BE2C (cell line): ENCODE measurements around the gene METTL22.

ENCODE experiments used
- DNase-seq: peaks from one replicate; pipeline ENCODE4 v3.0.0-alpha.2; 2020
- H3K27me3 ChIP-seq: fragments of 250-450 bp; sonication (Bioruptor Pico); 2 replicates; pipeline ENCODE4 v1.5.1; 2020; ENCODE audit warnings: mild to moderate bottlenecking
- H3K36me3 ChIP-seq: fragments of 250-450 bp; sonication (Bioruptor Pico); 2 replicates; pipeline ENCODE4 v1.5.1; 2020; ENCODE audit warnings: mild to moderate bottlenecking
- H3K4me1 ChIP-seq: fragments of 250-450 bp; sonication (Bioruptor Pico); 2 replicates; pipeline ENCODE4 v1.5.1; 2020
- H3K4me3 ChIP-seq: 2 replicates; pipeline ENCODE4 v1.5.1; 2011; ENCODE audit warnings: low read depth, low read length
- H3K9me3 ChIP-seq: fragments of 250-450 bp; sonication (Bioruptor Pico); 2 replicates; pipeline ENCODE4 v1.5.1; 2020
- TF ChIP-seq, protein P1 (sequence below): IDR thresholded peaks from 2 replicates; pipeline ENCODE4 v1.5.1; 2012; ENCODE audit warnings: mild to moderate bottlenecking, low read depth, low read length

Gene METTL22

DNA sequence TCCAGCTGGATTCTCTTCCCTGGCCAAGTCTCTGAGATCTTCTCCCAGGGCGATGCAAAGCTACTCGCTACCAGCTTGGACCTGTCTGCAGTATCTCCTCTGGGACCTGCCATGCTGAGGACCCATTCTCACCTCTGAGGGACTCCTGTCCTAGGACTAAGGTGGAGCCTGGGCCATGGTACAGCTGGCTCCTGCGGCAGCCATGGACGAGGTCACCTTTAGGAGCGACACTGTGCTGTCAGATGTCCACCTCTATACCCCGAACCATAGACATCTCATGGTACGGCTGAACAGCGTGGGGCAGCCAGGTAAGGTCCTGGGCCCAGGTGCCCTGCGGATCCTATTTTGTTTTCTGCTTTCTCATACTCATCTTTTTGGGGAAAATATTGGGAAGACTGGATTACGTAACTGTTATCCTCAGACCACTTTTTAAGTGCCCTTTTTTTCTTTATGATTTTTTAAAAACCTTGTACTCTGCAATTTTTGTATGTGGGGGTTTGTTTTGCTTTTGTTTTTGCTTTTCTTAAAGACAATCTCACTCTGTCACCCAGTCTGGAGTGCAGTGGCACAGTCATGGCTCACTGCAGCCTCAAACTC, 4.1 kb downstream of the METTL22 start:
- H3K36me3 ChIP-seq = peaks cover 47% of the 10 kb centered on the region
- no peaks in the 10 kb centered on the region; the same call in 1 of the 2 replicates for H3K4me1 ChIP-seq
- H3K9me3 ChIP-seq = no peaks in the 10 kb centered on the region
- no peaks in the 10 kb centered on the region for H3K27me3 ChIP-seq
- H3K4me3 ChIP-seq = no peak overlapping the region
- TF ChIP-seq, protein P1, sequence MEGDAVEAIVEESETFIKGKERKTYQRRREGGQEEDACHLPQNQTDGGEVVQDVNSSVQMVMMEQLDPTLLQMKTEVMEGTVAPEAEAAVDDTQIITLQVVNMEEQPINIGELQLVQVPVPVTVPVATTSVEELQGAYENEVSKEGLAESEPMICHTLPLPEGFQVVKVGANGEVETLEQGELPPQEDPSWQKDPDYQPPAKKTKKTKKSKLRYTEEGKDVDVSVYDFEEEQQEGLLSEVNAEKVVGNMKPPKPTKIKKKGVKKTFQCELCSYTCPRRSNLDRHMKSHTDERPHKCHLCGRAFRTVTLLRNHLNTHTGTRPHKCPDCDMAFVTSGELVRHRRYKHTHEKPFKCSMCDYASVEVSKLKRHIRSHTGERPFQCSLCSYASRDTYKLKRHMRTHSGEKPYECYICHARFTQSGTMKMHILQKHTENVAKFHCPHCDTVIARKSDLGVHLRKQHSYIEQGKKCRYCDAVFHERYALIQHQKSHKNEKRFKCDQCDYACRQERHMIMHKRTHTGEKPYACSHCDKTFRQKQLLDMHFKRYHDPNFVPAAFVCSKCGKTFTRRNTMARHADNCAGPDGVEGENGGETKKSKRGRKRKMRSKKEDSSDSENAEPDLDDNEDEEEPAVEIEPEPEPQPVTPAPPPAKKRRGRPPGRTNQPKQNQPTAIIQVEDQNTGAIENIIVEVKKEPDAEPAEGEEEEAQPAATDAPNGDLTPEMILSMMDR = no peak
- DNase-seq = no peak

DNA sequence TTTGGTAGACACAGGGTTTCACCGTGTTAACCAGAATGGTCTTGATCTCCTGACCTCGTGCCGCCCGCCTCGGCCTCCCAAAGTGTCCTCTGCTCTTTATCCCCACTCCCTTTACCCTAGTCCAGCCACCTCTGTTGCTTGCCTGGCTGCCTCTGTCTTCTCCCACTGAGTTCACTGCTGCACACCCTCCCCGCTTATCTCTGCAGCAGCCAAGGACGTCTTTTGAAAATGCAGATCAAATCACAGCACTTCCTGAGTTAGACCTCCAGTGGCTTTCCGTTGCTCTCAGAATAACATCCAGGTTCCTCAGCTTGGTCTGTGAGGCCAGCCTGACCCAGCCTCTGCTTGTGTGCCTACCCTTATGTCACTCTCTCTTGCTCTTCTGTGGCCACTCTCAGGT, 5.4 kb downstream of the METTL22 start:
- peaks cover 60% of the 10 kb centered on the region for H3K36me3 ChIP-seq

DNA sequence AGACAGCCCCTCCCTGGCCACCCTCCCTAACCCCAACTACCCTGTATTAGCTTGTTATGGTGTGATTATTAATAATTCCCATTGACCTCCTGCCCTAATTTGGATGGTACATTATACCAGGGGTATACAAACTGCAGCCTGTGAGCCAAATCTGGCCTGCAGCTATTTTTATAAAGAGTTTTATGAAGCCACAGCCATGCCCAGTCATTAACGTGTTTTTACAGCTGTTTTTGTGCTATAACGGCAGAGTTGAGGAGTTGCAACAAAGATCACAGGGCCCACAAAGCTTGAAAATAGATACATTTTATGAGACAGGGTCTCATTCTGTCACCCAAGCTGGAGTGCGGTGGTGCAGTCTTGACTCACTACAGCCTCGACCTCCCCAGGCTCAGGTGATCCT, 6.0 kb downstream of the METTL22 start:
- no peaks in the 10 kb centered on the region for H3K9me3 ChIP-seq
- H3K27me3 ChIP-seq = no peaks in the 10 kb centered on the region
- TF ChIP-seq, protein P1 = no peak
- H3K4me3 ChIP-seq = no peak overlapping the region
- no peaks in the 10 kb centered on the region; the same call in 1 of the 2 replicates for H3K4me1 ChIP-seq
- peaks cover 61% of the 10 kb centered on the region for H3K36me3 ChIP-seq
- DNase-seq = no peak

More for the DNA sequence above, 5.4 kb downstream of the METTL22 start:
- TF ChIP-seq, protein P1 = no peak
- Histone ChIP-seq H3K4me3 (no peak overlapping the region), H3K27me3 (no peaks in the 10 kb centered on the region), H3K9me3 (no peaks in the 10 kb centered on the region), H3K4me1 (no peaks in the 10 kb centered on the region; the same call in 1 of the 2 replicates)
- no peak for DNase-seq

DNA sequence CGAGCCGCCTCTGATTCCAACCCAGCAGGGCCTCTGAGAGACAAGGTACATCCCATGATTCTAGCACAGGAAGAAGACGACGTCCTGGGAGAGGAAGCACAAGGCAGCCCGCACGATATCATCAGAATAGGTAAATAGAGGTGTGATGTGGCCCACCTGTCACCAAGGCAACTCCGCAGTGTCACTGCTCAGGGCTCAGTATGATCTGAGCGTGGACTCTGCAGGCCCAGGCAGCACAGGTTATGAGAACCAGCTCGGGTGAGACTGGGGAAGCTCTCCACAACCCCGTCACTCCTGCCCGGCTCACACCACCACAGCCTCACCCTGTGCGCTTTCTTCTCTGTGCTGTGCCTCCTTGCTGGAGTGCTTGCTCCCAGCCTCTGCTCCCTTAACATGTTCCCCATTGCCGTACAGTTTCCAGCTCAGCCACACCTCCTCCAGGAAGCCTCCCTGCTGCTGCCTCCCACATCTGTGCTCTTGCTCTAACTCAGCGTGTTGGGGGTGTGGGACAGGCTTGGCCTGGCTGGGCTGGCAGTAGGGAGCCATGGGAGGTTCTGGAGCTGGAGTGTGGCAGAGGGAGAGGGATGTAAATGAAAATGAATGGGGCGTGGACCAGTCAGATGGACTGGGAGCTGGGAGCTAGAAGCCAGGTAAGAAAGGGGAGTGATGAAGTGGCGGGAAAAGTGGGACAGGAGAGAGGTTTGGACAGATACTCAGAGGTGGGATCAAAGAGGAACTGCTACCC, 7.7 kb downstream of the METTL22 start:
- DNase-seq = no peak
- no peaks in the 10 kb centered on the region; the same call in 1 of the 2 replicates for H3K4me1 ChIP-seq
- H3K27me3 ChIP-seq = no peaks in the 10 kb centered on the region
- TF ChIP-seq, protein P1 = no peak
- H3K4me3 ChIP-seq = no peak overlapping the region
- peaks cover 72% of the 10 kb centered on the region for H3K36me3 ChIP-seq
- H3K9me3 ChIP-seq = no peaks in the 10 kb centered on the region

DNA sequence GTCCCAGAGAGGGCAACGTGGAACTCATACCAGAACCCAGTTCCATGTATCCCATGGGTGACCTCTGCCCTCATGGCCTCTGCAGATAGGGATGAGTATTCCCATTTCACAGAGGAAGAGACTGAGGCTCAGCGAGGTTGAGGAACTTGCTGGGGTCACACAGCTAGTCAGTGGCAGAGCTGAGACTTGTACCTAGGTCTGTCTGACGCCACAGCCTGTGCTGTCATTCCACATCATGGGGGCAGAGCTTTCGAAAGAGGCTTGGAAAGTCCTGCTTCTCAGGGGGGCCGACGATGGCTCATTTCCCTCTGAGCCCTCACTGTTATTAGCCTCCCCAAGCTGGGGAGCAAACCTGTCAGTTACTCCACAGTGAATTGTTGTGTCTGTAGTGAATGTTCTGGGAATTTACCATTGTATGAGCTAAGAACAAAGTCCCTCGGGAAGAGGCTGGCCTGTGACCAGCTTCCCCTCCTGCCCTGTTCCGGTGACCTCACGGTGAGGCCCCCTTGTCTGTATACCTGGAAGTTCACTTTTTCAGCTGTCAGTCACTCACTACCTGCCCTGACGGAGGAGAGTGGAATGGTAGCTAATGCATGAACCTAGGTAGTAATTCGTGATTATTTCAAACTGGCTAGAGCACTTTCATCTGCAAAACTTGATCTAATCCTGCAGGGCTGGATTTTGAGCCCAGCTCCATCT, 8.9 kb downstream of the METTL22 start:
- H3K27me3 ChIP-seq = no peaks in the 10 kb centered on the region
- TF ChIP-seq, protein P1 = no peak
- H3K4me1 ChIP-seq = no peaks in the 10 kb centered on the region
- DNase-seq = no peak
- peaks cover 79% of the 10 kb centered on the region for H3K36me3 ChIP-seq
- H3K9me3 ChIP-seq = no peaks in the 10 kb centered on the region
- H3K4me3 ChIP-seq = no peak overlapping the region
